ENCODE data around the gene PDSS2.
A peak's percentile ranks its signal among the peaks of the same experiment; 100 is the strongest.

The PDSS2 gene

DNA sequence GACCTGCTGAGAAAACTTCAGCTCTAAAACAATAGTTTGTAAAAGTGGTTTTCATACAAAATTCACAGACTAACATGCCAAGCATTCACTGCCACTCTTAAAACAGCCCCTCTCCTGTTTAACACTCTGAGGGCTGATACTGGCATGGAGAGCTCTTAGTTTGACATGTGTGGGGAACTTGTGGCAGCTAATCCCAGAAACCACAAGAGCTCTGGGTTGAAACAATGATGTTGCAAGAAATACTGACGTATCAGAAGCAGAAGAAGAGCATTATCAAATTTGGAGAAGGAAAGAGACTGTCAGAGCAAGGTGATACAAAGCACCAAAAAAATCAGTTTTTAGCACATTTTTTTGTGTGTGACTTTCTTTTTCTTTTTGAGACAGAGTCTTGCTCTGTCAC is 349.2 kb downstream of the PDSS2 start:
- no peak overlapping the region for H3K18ac ChIP-seq (ENCODE audit: low read length)
- H3K14ac ChIP-seq (ENCODE audit: low read length): no peak overlapping the region
- no peaks in the 10 kb centered on the region for H3K9me3 ChIP-seq (replicated peaks in 1 of 2; ENCODE audit: control insufficient read depth in 2 of 2, insufficient read depth in 1 of 2, low read depth in 1 of 2, low read length in 2 of 2)
- no peak overlapping the region for H3K23ac ChIP-seq (ENCODE audit: low read depth, low read length, poor library complexity)
- H3K27me3 ChIP-seq (ENCODE audit: control insufficient read depth in 3 of 3, insufficient read depth in 3 of 3, low read depth in 1 of 3, low read length in 3 of 3): no peaks in the 10 kb centered on the region
- no peak overlapping the region for H3K4ac ChIP-seq (ENCODE audit: low read length)
- H2BK120ac ChIP-seq (ENCODE audit: low read depth, low read length): no peak overlapping the region
- no peaks in the 10 kb centered on the region for H3K79me1 ChIP-seq (ENCODE audit: low read depth, low read length)
- no CpG with 5 or more reads among the region's 1 CpG for WGBS, 2 donors (ENCODE audit: extremely low coverage in 2 of 2, insufficient read length in 2 of 2, insufficient replicate concordance in 1 of 2)
- no peak overlapping the region for H4K91ac ChIP-seq (ENCODE audit: low read depth, low read length, poor library complexity)
- no peak for DNase-seq (ENCODE audit: low spot score)
- no peak overlapping the region for H2BK12ac ChIP-seq (ENCODE audit: low read length)
- no peak overlapping the region for H2AFZ ChIP-seq (ENCODE audit: low read length)
- no peak overlapping the region for H4K8ac ChIP-seq (ENCODE audit: low read depth, low read length)
- H2AK5ac ChIP-seq (ENCODE audit: low read depth, low read length): no peak overlapping the region
- peaks cover 14 to 15% of the 10 kb centered on the region in 2 donors for H3K4me1 ChIP-seq (ENCODE audit: control insufficient read depth in 2 of 2, insufficient read depth in 1 of 2, low read depth in 1 of 2, low read length in 2 of 2)
- H3K4me3 ChIP-seq (ENCODE audit: low read length in 2 of 2): no peak overlapping the region
- no peak overlapping the region for H2BK15ac ChIP-seq (ENCODE audit: low read length)
- H3K36me3 ChIP-seq (replicated peaks in 1 of 2; ENCODE audit: control insufficient read depth in 2 of 2, insufficient read depth in 2 of 2, low read length in 2 of 2): peaks cover 0 to 19% of the 10 kb centered on the region in 2 donors
- H3K27ac ChIP-seq (replicated peaks; ENCODE audit: low read length): no peak overlapping the region
- no peak overlapping the region for H3K4me2 ChIP-seq (ENCODE audit: insufficient read depth, low read length, poor library complexity, severe bottlenecking)
- no peak overlapping the region for H2BK5ac ChIP-seq (ENCODE audit: low read length)
- no peak overlapping the region for H3K9ac ChIP-seq (ENCODE audit: low read depth, low read length, poor library complexity)

DNA sequence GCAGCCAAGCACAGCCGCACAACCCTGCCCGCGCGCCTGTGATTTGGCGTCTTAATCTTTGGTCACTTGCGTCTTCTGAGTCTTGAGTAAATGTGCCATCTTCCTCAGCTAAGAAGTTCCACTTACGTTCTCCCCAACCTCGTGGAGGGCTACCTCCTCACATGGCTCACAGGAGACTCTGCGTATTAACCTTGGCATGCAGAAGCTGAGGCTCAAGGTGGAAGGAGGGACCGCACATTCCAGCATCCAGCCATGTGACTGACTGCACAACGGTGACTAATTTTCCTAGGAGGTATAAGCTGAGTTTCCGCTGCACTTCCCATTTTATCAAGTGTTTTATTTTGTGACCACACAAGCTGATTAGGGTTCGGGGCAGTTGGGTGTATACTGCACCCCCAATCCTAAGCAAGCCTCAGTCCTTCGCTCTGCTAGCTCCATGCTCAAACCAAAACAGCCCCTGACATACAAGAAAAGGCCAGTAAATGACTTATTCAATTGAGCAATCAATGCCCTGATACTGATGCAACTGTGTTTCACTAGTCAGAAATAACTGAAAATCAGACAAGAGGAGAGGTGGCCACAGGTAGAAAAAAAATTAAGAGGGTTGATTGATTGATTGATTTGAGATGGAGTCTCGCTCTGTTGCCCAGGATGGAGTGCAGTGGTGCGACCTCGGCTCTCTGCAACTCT is 351.0 kb downstream of the PDSS2 start:
- no peaks in the 10 kb centered on the region for H3K79me1 ChIP-seq (ENCODE audit: low read depth, low read length)
- H3K23ac ChIP-seq (ENCODE audit: low read depth, low read length, poor library complexity): no peak overlapping the region
- H4K91ac ChIP-seq (ENCODE audit: low read depth, low read length, poor library complexity): no peak overlapping the region
- H3K4ac ChIP-seq (ENCODE audit: low read length): no peak overlapping the region
- H2BK12ac ChIP-seq (ENCODE audit: low read length): no peak overlapping the region
- H4K8ac ChIP-seq (ENCODE audit: low read depth, low read length): no peak overlapping the region
- H2BK5ac ChIP-seq (ENCODE audit: low read length): no peak overlapping the region
- H3K27ac ChIP-seq (replicated peaks; ENCODE audit: low read length): no peak overlapping the region
- no peak overlapping the region for H2AFZ ChIP-seq (ENCODE audit: low read length)
- H3K4me3 ChIP-seq (ENCODE audit: low read length in 2 of 2): no peak overlapping the region
- no peak overlapping the region for H3K18ac ChIP-seq (ENCODE audit: low read length)
- H2BK120ac ChIP-seq (ENCODE audit: low read depth, low read length): no peak overlapping the region
- H3K4me2 ChIP-seq (ENCODE audit: insufficient read depth, low read length, poor library complexity, severe bottlenecking): no peak overlapping the region
- no peak for DNase-seq (ENCODE audit: low spot score)
- no peaks in the 10 kb centered on the region for H3K27me3 ChIP-seq (ENCODE audit: control insufficient read depth in 3 of 3, insufficient read depth in 3 of 3, low read depth in 1 of 3, low read length in 3 of 3)
- no peak overlapping the region for H2BK15ac ChIP-seq (ENCODE audit: low read length)
- no peak overlapping the region for H3K9ac ChIP-seq (ENCODE audit: low read depth, low read length, poor library complexity)
- H3K14ac ChIP-seq (ENCODE audit: low read length): no peak overlapping the region
- peaks cover 0 to 23% of the 10 kb centered on the region in 2 donors for H3K36me3 ChIP-seq (replicated peaks in 1 of 2; ENCODE audit: control insufficient read depth in 2 of 2, insufficient read depth in 2 of 2, low read length in 2 of 2)
- no peaks in the 10 kb centered on the region for H3K9me3 ChIP-seq (replicated peaks in 1 of 2; ENCODE audit: control insufficient read depth in 2 of 2, insufficient read depth in 1 of 2, low read depth in 1 of 2, low read length in 2 of 2)
- H2AK5ac ChIP-seq (ENCODE audit: low read depth, low read length): no peak overlapping the region
- no CpG with 5 or more reads among the region's 17 CpGs for WGBS, 2 donors (ENCODE audit: extremely low coverage in 2 of 2, insufficient read length in 2 of 2, insufficient replicate concordance in 1 of 2)
- peaks cover 11 to 12% of the 10 kb centered on the region in 2 donors for H3K4me1 ChIP-seq (ENCODE audit: control insufficient read depth in 2 of 2, insufficient read depth in 1 of 2, low read depth in 1 of 2, low read length in 2 of 2)

DNA sequence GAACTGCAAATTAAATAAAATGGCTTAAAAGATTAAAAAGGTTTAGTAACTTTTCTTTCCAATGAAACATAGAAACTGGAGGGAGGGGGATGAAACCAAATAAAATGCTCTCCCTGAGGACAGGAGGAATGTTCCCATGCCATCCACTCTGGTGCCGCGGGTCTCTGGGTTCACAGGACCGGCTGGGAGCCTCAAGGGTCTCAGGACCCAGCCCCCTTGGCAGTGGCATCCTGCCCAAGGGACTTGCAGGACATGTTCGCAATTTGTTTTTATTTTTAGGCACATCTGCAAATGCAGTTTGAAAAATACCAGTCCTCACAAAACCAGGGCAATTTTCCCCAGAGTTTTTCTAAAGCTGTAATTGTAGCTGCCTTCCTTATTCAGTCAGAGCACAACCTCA is 351.6 kb downstream of the PDSS2 start:
- Histone ChIP-seq H2AFZ (ENCODE audit: low read length) (no peak overlapping the region), H3K9me3 (replicated peaks in 1 of 2; ENCODE audit: control insufficient read depth in 2 of 2, insufficient read depth in 1 of 2, low read depth in 1 of 2, low read length in 2 of 2) (no peaks in the 10 kb centered on the region), H2BK12ac (ENCODE audit: low read length) (no peak overlapping the region)

DNA sequence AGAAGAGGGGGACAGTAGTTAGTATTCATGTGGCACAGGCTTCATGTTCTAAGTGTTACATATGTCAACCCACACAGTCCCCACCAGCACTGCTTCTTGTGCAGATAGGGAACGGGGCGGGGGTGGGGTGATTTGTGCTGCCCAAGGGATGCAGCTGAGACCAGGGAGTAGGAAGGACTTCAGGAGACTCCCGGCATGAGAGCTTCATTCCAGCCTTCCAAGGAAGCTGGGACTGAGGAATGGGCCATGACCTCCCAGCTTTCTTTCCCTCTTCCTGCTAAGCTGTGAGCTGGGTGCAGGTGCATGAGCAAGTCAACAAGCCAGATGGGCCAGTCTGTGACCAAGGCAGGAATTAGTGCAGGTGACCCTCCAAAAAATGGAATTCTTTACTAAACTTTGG is 353.2 kb downstream of the PDSS2 start:
- Histone ChIP-seq H3K79me1 (ENCODE audit: low read depth, low read length) (no peaks in the 10 kb centered on the region), H3K27ac (replicated peaks; ENCODE audit: low read length) (no peak overlapping the region), H3K23ac (ENCODE audit: low read depth, low read length, poor library complexity) (no peak overlapping the region), H3K4me2 (ENCODE audit: insufficient read depth, low read length, poor library complexity, severe bottlenecking) (no peak overlapping the region), H3K4me3 (ENCODE audit: low read length in 2 of 2) (no peak overlapping the region), H4K8ac (ENCODE audit: low read depth, low read length) (no peak overlapping the region), H2BK12ac (ENCODE audit: low read length) (no peak overlapping the region), H3K14ac (ENCODE audit: low read length) (no peak overlapping the region), H2BK15ac (ENCODE audit: low read length) (no peak overlapping the region), H2AFZ (ENCODE audit: low read length) (no peak overlapping the region), H4K91ac (ENCODE audit: low read depth, low read length, poor library complexity) (no peak overlapping the region), H3K18ac (ENCODE audit: low read length) (no peak overlapping the region), H2BK5ac (ENCODE audit: low read length) (no peak overlapping the region), H3K27me3 (ENCODE audit: control insufficient read depth in 3 of 3, insufficient read depth in 3 of 3, low read depth in 1 of 3, low read length in 3 of 3) (no peaks in the 10 kb centered on the region), H3K4me1 (ENCODE audit: control insufficient read depth in 2 of 2, insufficient read depth in 1 of 2, low read depth in 1 of 2, low read length in 2 of 2) (peaks cover 18 to 24% of the 10 kb centered on the region in 2 donors), H2BK120ac (ENCODE audit: low read depth, low read length) (no peak overlapping the region), H2AK5ac (ENCODE audit: low read depth, low read length) (no peak overlapping the region), H3K4ac (ENCODE audit: low read length) (no peak overlapping the region), H3K9ac (ENCODE audit: low read depth, low read length, poor library complexity) (no peak overlapping the region), H3K9me3 (replicated peaks in 1 of 2; ENCODE audit: control insufficient read depth in 2 of 2, insufficient read depth in 1 of 2, low read depth in 1 of 2, low read length in 2 of 2) (no peaks in the 10 kb centered on the region), H3K36me3 (replicated peaks in 1 of 2; ENCODE audit: control insufficient read depth in 2 of 2, insufficient read depth in 2 of 2, low read length in 2 of 2) (peaks cover 0 to 16% of the 10 kb centered on the region in 2 donors)
- no peak for DNase-seq (ENCODE audit: low spot score)
- no CpG with 5 or more reads among the region's 3 CpGs for WGBS, 2 donors (ENCODE audit: extremely low coverage in 2 of 2, insufficient read length in 2 of 2, insufficient replicate concordance in 1 of 2)

More for the DNA sequence above, 351.6 kb downstream of the PDSS2 start:
- Histone ChIP-seq H3K27me3 (ENCODE audit: control insufficient read depth in 3 of 3, insufficient read depth in 3 of 3, low read depth in 1 of 3, low read length in 3 of 3) (no peaks in the 10 kb centered on the region), H2AK5ac (ENCODE audit: low read depth, low read length) (no peak overlapping the region), H3K23ac (ENCODE audit: low read depth, low read length, poor library complexity) (no peak overlapping the region), H2BK5ac (ENCODE audit: low read length) (no peak overlapping the region), H3K4ac (ENCODE audit: low read length) (no peak overlapping the region), H3K36me3 (replicated peaks in 1 of 2; ENCODE audit: control insufficient read depth in 2 of 2, insufficient read depth in 2 of 2, low read length in 2 of 2) (peaks cover 0 to 26% of the 10 kb centered on the region in 2 donors), H3K4me2 (ENCODE audit: insufficient read depth, low read length, poor library complexity, severe bottlenecking) (no peak overlapping the region), H2BK15ac (ENCODE audit: low read length) (no peak overlapping the region), H3K79me1 (ENCODE audit: low read depth, low read length) (no peaks in the 10 kb centered on the region), H3K4me3 (ENCODE audit: low read length in 2 of 2) (no peak overlapping the region), H4K8ac (ENCODE audit: low read depth, low read length) (no peak overlapping the region), H3K18ac (ENCODE audit: low read length) (peak overlapping the region; percentile 27), H3K27ac (replicated peaks; ENCODE audit: low read length) (no peak overlapping the region), H4K91ac (ENCODE audit: low read depth, low read length, poor library complexity) (no peak overlapping the region), H3K4me1 (ENCODE audit: control insufficient read depth in 2 of 2, insufficient read depth in 1 of 2, low read depth in 1 of 2, low read length in 2 of 2) (peaks cover 12 to 15% of the 10 kb centered on the region in 2 donors), H3K9ac (ENCODE audit: low read depth, low read length, poor library complexity) (no peak overlapping the region), H2BK120ac (ENCODE audit: low read depth, low read length) (no peak overlapping the region), H3K14ac (ENCODE audit: low read length) (no peak overlapping the region)
- no CpG with 5 or more reads among the region's 4 CpGs for WGBS, 2 donors (ENCODE audit: extremely low coverage in 2 of 2, insufficient read length in 2 of 2, insufficient replicate concordance in 1 of 2)
- no peak for DNase-seq (ENCODE audit: low spot score)

All from neuronal stem cell (in vitro differentiated cells).